ENCODE data around the gene RNF8.
A peak's percentile ranks its signal among the peaks of the same experiment; 100 is the strongest.

Gene RNF8

DNA sequence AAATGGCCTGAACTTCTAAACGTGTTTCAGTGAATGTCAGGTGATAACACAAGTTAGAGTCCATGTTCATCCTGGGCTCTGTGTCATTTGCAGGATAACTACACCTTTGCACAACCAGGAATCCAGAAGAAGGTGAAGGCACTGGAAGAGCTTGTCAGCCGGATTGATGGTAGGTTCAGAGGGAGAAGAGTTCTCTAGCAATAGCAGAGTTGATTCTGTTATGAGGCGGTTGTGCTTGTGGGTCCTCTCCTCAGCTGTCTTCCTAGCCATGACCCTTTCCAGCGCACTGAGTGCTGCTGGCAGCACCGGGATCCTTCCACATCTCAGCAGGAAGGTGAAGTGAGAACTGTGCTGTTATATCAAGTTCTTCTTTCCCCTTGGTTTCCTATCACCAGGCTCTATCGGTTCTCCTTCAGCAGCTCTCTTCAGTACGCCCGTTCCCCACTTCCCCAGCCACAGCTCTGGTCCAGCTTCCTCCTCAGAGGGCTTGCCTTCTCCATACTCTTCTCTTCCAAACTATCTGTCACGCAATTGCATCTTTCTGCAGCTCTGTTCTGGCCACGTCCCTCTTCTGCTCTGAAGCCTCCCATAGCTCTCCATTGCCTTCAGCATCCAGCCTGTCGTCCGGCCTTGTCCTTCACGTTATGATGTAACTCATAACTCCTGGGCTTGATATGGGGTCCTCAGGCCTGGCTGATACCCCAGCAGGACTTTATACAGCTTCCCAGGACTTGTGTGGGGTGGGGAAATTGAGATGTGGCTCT is 39.9 kb upstream of the RNF8 start:
- H3K27me3 ChIP-seq (ENCODE audit: insufficient read depth, poor library complexity, severe bottlenecking), result no peaks in the 10 kb centered on the region
- no peak overlapping the region for H3K27ac ChIP-seq (replicated peaks)
- no peak for DNase-seq (ENCODE audit: low read depth in 1 of 2, low spot score in 1 of 2)
- no peak overlapping the region for H3K4me3 ChIP-seq (replicated peaks; ENCODE audit: insufficient read depth, low read length)
- TF ChIP-seq CTCF (IDR thresholded peaks at IDR 0.05; ENCODE audit: insufficient read depth, low read length), result no peak
- TF ChIP-seq GABPA (IDR thresholded peaks at IDR 0.05; ENCODE audit: low read depth), result no peak
- no peak for TF ChIP-seq SPI1 (IDR thresholded peaks at IDR 0.05; ENCODE audit: borderline replicate concordance, low read depth)
- TF ChIP-seq POLR2AphosphoS5 (IDR thresholded peaks at IDR 0.05; ENCODE audit: low read depth), result no peak
- TF ChIP-seq REST (IDR thresholded peaks at IDR 0.05; ENCODE audit: insufficient replicate concordance, low read depth), result no peak

- no peak overlapping the region for H3K4me3 ChIP-seq (replicated peaks; ENCODE audit: insufficient read depth, low read length)
- no peak overlapping the region for H3K27ac ChIP-seq (replicated peaks)
- DNase-seq (ENCODE audit: low read depth in 1 of 2, low spot score in 1 of 2), result peak; percentile 27 to 64
- no peak for TF ChIP-seq GABPA (IDR thresholded peaks at IDR 0.05; ENCODE audit: low read depth)
- no peak for TF ChIP-seq POLR2AphosphoS5 (IDR thresholded peaks at IDR 0.05; ENCODE audit: low read depth)
- TF ChIP-seq REST (IDR thresholded peaks at IDR 0.05; ENCODE audit: insufficient replicate concordance, low read depth), result no peak
- TF ChIP-seq SPI1 (IDR thresholded peaks at IDR 0.05; ENCODE audit: borderline replicate concordance, low read depth), result no peak
- peak; percentile 54 for TF ChIP-seq CTCF (IDR thresholded peaks at IDR 0.05; ENCODE audit: insufficient read depth, low read length)
- H3K27me3 ChIP-seq (ENCODE audit: insufficient read depth, poor library complexity, severe bottlenecking), result no peaks in the 10 kb centered on the region
These were observed 39.2 kb upstream of the RNF8 start for GRCh38 chr6:37314487-37315156.

DNA sequence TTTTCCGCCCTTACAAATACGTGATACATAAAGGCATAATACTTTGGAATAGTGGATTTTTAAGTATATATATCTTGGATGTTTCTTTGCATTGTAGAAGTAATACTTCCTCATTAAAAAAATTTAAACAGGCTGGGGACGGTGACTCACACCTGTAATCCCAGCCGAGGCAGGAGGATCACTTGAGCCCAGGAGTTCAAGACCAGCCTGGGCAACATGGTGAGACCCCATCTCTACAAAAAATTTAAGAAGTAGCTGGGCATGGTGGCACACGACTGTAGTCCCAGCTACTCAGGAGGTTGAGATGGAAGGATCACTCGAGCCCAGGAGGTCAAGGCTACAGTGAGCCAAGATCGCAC is 38.6 kb upstream of the RNF8 start:
- Histone ChIP-seq H3K27ac (replicated peaks) (no peak overlapping the region), H3K27me3 (ENCODE audit: insufficient read depth, poor library complexity, severe bottlenecking) (no peaks in the 10 kb centered on the region), H3K4me3 (replicated peaks; ENCODE audit: insufficient read depth, low read length) (no peak overlapping the region)
- no peak for TF ChIP-seq SPI1 (IDR thresholded peaks at IDR 0.05; ENCODE audit: borderline replicate concordance, low read depth)
- TF ChIP-seq REST (IDR thresholded peaks at IDR 0.05; ENCODE audit: insufficient replicate concordance, low read depth), result no peak
- TF ChIP-seq CTCF (IDR thresholded peaks at IDR 0.05; ENCODE audit: insufficient read depth, low read length), result no peak
- no peak for TF ChIP-seq GABPA (IDR thresholded peaks at IDR 0.05; ENCODE audit: low read depth)
- TF ChIP-seq POLR2AphosphoS5 (IDR thresholded peaks at IDR 0.05; ENCODE audit: low read depth), result no peak
- DNase-seq (ENCODE audit: low read depth in 1 of 2, low spot score in 1 of 2), result no peak
